Kidney (tissue), 14 donors: Measurements from ENCODE around the gene CNNM4. TPM values are rescaled to one million over a fixed set of nuclear protein-coding genes. Genes with fewer than 3 reads are reported as not detected.

ENCODE experiments used
- DNase-seq, 5 donors: peaks; one replicate each; pipeline ENCODE4 v3.0.0-alpha.2; 2013 to 2020
- FAIRE-seq: peaks from 2 replicates; lab custom pipeline; 2012; peaks lifted over from hg19 to GRCh38; lab: Jason Lieb, UNC
- H3K27ac ChIP-seq, 2 donors: one replicate each; pipeline ENCODE4 v1.7.0; 2013; ENCODE audit warnings: low read depth in 2 of 2, low read length in 2 of 2, inconsistent platforms in 1 of 2
- H3K27me3 ChIP-seq: one replicate; pipeline ENCODE4 v1.7.1; 2013; ENCODE audit warnings: low read length, inconsistent platforms; ENCODE audit not compliant: control insufficient read depth, insufficient read depth
- H3K36me3 ChIP-seq, 3 donors: one replicate each; pipeline versions ENCODE4 v1.7.0 to v1.7.1; 2013; ENCODE audit warnings: low read length in 3 of 3, control low read depth in 1 of 3, inconsistent platforms in 1 of 3; ENCODE audit not compliant: insufficient read depth in 3 of 3, control insufficient read depth in 2 of 3
- H3K4me1 ChIP-seq, 3 donors: one replicate each; pipeline versions ENCODE4 v1.7.0 to v1.7.1; 2013; ENCODE audit warnings: low read length in 3 of 3, inconsistent platforms in 1 of 3, low read depth in 1 of 3; ENCODE audit not compliant: control insufficient read depth in 2 of 3, insufficient read depth in 2 of 3
- H3K4me3 ChIP-seq, 3 donors: one replicate each; pipeline versions ENCODE4 v1.7.0 to v1.8.1; 2013; ENCODE audit warnings: low read length in 3 of 3, control low read depth in 1 of 3, inconsistent platforms in 1 of 3
- H3K9ac ChIP-seq, 3 donors: one replicate each; pipeline versions ENCODE4 v1.7.0 to v1.7.1; 2013; ENCODE audit warnings: low read length in 3 of 3, control low read depth in 1 of 3, inconsistent platforms in 1 of 3
- H3K9me3 ChIP-seq, 3 donors: one replicate each; pipeline versions ENCODE4 v1.7.0 to v1.7.1; 2013; ENCODE audit warnings: low read length in 3 of 3, control low read depth in 1 of 3, inconsistent platforms in 1 of 3; ENCODE audit not compliant: control insufficient read depth in 2 of 3, insufficient read depth in 1 of 3
- CTCF ChIP-seq: IDR thresholded peaks from 3 replicates; pipeline ENCODE4 v1.5.1; 2012; ENCODE audit warnings: mild to moderate bottlenecking, moderate library complexity, borderline replicate concordance; ENCODE audit not compliant: insufficient read depth; ENCODE audit errors: extremely low read depth
- intact Hi-C: fragments of 100-400 bp; cut with DNase I; formaldehyde crosslinking; loops from one replicate; pipeline ENCODE4 v1.11.1; 2022
- polyA plus RNA-seq: library from polyadenylated mRNA; stranded (reverse); fragments of 350-450 nt; fragmentation: Illumina TruSeq; extraction: RNeasy Lipid Tissue Mini Kit (QIAGEN cat#74804); gene quantifications from one replicate; pipeline ENCODE4 v1.2.3, GENCODE V29; 2014; ENCODE audit warnings: low read depth, low replicate concordance; ENCODE audit not compliant: insufficient read depth
- total RNA-seq: library from RNA; stranded (reverse); fragmentation: NEBNext Ultra II Directional; extraction: Animal tissue kit (Norgen Biotek cat#: 25700); gene quantifications from one replicate; pipeline ENCODE4 v1.2.1, GENCODE V29; 2021
- donor health status: control.
- donor health status: control.
- donor health status: control.
- donor health status: control.
- donor health status: control.
- donor health status: DM: yes; HTN: yes; CAD: no.
- donor health status: Normal renal cell carcinoma (clear cell type).

The CNNM4 gene
- total and polyA plus RNA-seq, 2 donors from 2014 or later = 3.7 to 14.5 TPM

GRCh38 chr2:96826546-96827278 is 66.0 kb downstream of the CNNM4 start:
- DNase-seq (peak in 1 of 5 donors; percentile 43), FAIRE-seq (no peak)
- peaks cover 3 to 46% (median 28%) of the 10 kb centered on the region in 3 donors for H3K36me3 ChIP-seq
- H3K27ac ChIP-seq = no peak overlapping the region
- H3K27me3 ChIP-seq = no peaks in the 10 kb centered on the region
- no peaks in the 10 kb centered on the region for H3K9me3 ChIP-seq
- TF ChIP-seq CTCF = no peak
- no peak overlapping the region for H3K4me3 ChIP-seq
- H3K4me1 ChIP-seq = peaks cover 0 to under 1% (median 0%) of the 10 kb centered on the region in 3 donors
- no peak overlapping the region for H3K9ac ChIP-seq
- intact Hi-C loops = no loop called here

DNA sequence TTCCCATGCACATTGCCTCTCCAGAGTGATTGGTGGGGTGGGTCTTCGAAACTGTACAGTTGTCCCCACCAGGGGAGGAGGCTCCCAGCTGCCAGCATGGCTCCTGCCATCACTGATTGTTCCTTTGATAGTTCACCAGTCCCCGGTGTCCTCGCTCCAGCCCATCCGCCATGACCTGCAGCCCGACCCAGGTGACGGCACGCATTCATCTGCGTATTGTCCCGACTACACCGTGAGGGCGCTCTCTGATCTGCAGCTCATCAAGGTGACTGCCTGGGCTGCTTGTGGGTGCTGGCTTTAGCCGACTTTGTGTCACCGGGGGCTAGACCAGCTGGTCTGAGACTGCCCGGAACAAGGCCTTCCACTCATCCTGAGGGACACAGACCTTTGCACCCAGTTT is 67.7 kb downstream of the CNNM4 start:
- intact Hi-C loops = no loop called here
- peaks cover under 1 to 4% (median 3%) of the 10 kb centered on the region in 3 donors for H3K4me1 ChIP-seq
- peaks cover 3 to 53% (median 28%) of the 10 kb centered on the region in 3 donors for H3K36me3 ChIP-seq
- DNase-seq (no peak), FAIRE-seq (no peak)
- H3K9me3 ChIP-seq = no peaks in the 10 kb centered on the region
- H3K27ac ChIP-seq = no peak overlapping the region
- H3K9ac ChIP-seq = no peak overlapping the region
- no peak overlapping the region for H3K4me3 ChIP-seq
- no peak for TF ChIP-seq CTCF
- no peaks in the 10 kb centered on the region for H3K27me3 ChIP-seq

DNA sequence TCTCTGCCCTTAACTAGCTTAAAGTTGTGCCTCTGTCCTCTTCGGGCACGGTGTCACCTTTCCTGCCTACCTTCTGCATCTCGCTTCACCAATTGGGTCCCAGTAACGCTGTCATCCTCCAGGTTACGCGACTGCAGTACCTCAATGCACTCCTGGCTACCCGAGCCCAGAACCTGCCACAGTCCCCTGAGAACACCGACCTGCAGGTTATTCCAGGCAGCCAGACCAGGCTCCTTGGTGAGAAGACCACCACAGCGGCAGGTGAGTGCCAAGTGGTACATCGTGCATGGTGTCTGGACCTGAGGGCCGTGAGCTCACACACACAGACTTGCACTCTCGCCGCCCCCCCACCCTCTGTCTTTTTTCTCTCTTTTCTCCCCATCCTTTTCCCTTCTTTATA is 68.2 kb downstream of the CNNM4 start:
- Histone ChIP-seq H3K27ac (no peak overlapping the region), H3K9ac (no peak overlapping the region), H3K4me1 (peaks cover 3 to 4% (median 3%) of the 10 kb centered on the region in 3 donors), H3K36me3 (peaks cover 3 to 53% (median 28%) of the 10 kb centered on the region in 3 donors), H3K27me3 (no peaks in the 10 kb centered on the region), H3K9me3 (no peaks in the 10 kb centered on the region), H3K4me3 (no peak overlapping the region)
- FAIRE-seq (no peak), DNase-seq (peak in 1 of 5 donors; percentile 32)
- intact Hi-C loops = no loop called here
- TF ChIP-seq CTCF = no peak
